GM21360 (cell line): ENCODE results near the gene PRB3.

Source experiments
- ATAC-seq: cut with Tn5 transposase; IDR thresholded peaks from one replicate; pipeline ENCODE4 v1.9.1; 2021; ENCODE audit warnings: mild to moderate bottlenecking, moderate library complexity; ENCODE audit not compliant: unreplicated experiment

The PRB3 gene

DNA sequence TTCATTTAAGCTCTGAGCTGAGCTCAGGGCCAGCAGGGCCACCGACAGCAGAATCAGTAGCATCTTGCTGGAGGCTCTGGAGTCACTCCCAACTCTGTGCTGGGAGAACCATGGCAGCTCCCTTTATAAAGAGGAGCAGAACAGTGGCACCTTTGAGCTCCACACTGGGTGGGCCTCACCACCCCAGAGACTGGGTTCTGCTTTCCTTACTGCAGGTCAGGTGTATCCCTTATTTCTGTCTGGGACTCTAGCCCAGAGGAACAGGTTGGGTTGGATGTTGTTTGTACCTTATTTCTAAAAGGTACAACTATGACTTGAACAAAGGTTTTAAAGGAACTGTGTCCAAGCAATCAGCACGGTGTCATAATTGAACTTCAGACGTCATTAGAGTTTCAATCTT is at the start of gene PRB3:
TSS of gene PRB3 (minus strand) at position 101 of the 400 bp plus-strand sequence. CDS start at position 63, 38 bp downstream.
- no peak for ATAC-seq

DNA sequence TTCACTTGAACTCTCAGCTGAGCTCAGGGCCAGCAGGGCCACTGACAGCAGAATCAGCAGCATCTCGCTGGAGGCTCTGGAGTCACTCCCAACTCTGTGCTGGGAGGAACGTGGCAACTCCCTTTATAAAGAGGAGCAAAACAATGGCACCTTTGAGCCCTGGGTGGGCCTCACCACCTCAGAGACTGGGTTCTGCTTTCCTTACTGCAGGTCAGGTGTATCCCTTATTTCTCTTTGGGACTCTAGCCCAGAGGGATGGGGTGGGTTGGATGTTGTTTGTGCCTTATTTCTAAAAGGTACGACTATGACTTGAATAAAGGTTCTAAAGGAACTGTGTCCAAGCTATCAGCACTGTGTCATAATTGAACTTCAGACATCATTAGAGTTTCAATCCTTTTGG is 40.8 kb upstream of the PRB3 start, which contains the start of gene PRB4:
TSS of gene PRB4 (minus strand) at position 101 of the 400 bp plus-strand sequence. CDS start at position 63, 38 bp downstream.
- ATAC-seq: no peak

DNA sequence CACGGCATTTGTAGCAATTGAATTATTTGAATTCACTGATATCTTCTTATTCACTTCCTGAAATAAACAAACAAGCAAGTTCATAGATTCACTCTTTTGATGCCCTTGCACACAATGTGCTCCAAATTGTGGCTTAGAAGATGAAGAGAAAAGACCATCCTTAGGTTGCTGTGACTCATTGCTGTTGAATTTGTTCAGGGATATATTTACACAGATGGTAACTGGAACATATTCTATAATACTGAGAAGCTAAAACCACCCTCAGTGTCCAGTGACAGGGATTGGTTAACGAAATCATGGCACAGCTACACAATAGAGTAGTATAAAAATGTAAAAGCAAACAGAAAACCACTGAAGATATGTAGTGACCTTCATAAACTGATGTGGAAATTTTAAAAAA is 37.6 kb upstream of the PRB3 start:
- ATAC-seq: no peak

DNA sequence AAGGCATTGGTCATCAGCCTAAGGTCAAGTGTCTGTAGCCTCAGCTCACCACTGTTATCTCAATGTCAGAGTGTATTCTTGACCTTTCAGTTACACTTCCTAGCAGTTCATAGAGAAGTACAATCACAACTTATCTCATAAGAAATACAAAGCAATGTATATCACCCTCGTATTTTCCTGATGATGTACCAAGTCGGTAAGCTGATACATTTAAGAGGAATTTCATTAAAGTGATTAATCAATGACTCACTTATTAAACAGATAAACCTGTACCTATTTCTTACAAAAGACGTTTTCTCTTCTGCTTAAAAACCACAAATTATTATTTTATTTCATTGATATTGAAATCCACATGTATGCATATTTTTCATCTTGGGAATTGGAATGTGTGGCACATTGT is 3.9 kb upstream of the PRB3 start:
- ATAC-seq: no peak

DNA sequence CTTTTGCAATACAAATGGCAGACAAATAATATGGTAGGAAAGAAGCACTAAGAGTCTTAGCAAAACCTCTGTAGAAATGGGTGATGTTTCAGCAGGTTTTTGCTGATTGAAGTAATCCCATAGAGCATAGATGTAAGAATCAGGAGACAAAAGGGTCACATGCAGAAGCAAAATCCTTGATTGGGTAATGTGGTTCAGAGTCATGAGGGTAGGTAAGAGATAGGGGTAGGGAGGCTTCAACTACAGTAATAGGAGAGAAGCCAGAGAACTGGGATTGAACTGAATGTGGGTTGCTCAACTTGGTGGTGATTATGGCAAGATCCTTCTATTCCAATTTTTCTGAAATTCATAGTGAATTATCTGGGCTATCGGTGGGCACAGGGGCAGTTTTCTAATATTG is 5.0 kb downstream of the PRB3 start:
- no peak for ATAC-seq

DNA sequence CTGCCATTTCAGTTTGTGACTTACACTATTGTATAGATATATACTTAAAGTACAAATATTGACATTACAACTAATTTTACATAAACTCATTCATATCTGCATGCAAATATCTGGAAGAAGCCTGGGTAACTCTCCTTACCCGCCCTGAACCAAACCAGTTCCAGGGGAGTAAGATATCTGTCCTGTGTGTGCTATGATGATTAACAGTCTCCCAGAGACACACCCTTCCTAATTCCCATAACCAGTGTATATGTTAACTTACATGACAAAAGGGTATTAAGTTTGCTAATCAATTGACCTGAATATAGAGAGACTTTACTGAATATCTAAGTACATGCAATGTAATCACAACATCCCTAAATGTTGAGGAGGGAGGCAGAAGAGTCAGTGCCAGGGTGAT is 23.0 kb downstream of the PRB3 start:
- no peak for ATAC-seq

DNA sequence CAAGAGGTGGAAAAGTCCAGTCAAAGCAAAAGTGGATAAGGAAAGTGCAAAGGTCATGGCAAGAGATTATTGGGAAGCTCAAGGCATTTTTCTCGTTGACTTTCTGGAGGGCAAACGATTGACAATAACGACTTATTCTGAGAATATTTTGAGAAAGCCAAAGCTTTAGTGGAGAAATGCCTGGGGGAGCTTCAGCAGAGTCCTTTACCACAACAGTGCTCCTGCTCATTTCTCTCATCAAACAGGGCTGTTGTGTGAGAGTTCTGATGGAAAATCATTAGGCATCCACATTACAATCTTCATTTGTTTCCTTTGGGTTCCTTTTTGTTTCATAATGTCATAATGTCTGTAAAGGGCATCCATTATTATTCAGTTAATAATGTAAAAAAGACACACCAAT is 26.9 kb downstream of the PRB3 start:
- ATAC-seq: no peak

DNA sequence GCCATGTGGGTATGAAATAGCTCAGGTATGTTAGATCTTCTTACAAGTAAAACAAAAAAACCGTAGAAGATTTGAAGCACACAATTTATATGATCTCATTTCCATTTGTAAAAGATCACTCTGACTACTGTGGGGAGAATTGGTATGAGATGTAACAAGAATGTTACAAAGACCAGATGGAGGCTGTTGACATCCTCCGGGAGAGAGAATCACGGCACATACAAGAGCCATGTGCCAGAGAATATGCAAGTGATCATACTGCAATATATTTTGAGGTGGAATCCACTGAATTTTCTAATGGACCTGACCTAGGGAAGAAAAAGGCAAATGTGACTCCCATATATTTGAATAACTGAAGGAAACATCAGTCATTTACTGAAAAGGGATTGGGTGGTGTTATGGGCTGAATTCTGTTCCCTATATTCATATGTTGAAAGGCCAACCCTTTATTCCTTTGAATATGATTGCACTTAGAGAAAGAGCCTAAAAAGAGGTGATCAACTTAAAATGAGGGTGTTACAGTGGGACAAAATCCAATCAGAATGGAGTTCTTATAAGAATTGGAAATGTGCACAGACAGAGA is 29.1 kb downstream of the PRB3 start:
- no peak for ATAC-seq

DNA sequence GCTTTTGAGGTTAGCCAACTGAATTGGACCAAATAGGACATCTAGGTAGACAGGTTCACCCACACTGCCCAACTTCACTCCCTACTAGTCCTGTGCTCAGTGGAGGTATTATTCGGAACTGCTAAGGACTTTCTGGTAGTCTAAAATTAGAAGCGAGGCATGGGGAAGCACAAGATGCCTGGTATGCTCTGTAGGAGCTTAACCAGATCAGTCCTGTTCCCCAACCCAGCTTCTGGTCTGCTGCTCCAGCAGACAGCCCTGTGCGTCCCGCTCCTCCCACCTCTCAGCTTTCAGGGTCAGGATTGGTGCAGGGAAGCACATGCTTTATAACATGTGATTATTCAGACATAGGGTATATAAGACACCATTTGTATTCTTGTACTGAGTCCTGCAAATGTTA is 31.2 kb downstream of the PRB3 start:
- ATAC-seq: no peak

DNA sequence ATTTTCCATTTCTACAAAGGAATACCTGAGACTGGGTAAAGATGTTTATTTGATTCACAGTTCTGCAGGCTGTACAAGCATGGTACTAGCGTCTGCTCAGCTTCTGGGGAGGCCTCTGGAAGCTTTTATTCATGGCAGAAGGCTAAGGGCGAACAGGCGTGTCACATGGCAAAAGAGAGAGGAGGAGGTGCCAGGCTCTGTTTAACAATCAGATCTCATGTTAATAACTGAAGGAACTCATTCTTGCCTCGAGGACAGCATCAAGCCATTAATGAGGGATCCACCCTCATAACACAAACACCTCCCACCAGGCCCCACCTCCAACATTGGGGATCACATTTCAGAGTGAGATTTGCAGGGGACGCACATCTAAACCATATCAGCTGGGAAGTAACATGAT is 36.0 kb downstream of the PRB3 start:
- no peak for ATAC-seq

DNA sequence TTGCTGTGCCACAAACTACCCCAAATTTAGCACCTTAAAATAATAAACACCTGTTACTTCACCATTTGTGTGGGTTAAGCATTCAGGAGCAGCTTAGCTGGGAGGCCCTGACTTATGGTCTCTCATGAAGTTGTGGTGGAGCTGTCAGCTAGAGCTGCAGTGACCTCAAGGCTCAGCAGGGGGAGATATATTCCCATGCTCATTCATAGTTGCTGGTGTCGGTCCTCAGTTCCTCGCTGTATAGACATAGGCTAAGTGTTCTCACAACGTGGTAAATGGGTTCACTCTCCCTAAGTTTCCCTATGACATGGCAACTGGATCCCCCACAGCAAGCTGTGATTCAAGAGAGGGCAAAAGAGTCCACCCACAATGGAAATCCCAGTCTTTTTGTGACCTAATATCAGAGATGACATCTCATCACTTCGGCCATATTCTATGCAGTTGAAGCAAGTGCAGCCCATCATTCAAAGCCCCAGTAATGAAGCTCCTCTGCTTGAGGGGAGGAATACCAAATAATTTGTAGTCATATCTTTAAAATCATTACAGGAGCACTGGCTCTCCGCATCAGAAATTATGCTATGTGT is 41.1 kb downstream of the PRB3 start:
- ATAC-seq: peak; percentile 67

DNA sequence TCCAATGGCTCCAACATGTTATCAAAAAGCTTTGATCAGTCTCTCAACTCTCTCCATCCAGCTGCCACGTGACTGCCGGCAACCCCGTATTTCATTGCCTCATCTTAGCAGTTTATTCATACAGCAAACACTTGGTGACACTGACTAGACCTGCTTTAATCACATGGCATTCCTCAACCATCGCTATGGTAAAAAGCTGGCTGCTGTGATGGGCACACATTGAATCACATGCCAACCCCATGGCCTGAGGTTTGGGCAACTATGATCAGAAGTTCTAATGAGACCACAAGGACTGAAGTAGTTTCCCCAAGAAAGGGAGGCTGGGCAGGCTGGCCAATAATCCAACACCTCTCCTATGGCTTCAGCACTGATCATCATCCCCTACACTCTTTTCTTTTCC is 42.1 kb downstream of the PRB3 start:
- no peak for ATAC-seq
